ENCODE measurements around the gene ZBTB25. TPM values are rescaled to one million over a fixed set of nuclear protein-coding genes. Genes with fewer than 3 reads are reported as not detected.
A peak's percentile ranks its signal among the peaks of the same experiment; 100 is the strongest.

ZBTB25 gene
- total RNA-seq, 4 donors from 2014 or later: 4.8 to 10.2 (median 5.6) TPM

DNA sequence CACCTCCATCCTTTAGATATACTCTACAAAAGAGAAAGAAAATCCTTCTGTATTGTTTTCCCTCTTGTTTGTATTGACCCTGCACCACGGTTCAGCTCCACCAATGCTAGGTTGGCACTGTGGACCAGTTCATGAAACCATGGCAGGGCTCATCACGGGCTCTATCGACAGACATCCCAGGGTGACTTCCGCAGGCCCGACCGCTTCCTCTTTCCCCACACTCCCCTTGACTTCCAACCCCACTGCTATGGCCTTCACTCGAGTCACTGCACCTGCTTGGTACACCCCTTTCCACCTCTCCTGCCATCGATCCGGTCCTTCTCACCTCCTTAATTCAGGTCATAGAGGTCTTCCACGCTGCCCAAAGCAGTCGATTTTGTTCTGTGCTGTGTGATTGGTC is 59.5 kb downstream of the ZBTB25 start:
- Histone ChIP-seq H3K4me3 (no peak overlapping the region), H3K27ac (no peak overlapping the region), H3K4me1 (peaks cover 0 to 13% (median 4%) of the 10 kb centered on the region in 4 donors), H3K9me3 (no peaks in the 10 kb centered on the region), H3K27me3 (no peaks in the 10 kb centered on the region), H3K36me3 (peaks cover 0 to under 1% (median 0%) of the 10 kb centered on the region in 4 donors)
- WGBS, 2 donors (ENCODE audit: low coverage in 1 of 2): 81 to 91% methylated on average over 6 to 11 of the region's 11 CpGs
- no peak for DNase-seq
- in situ Hi-C loops (cut with MboI; ENCODE audit: low pct_ligation_motif_present in 1 of 4, low pct_unique_long_range_greater_than_20kb in 1 of 4, low sequenced_read_pairs in 3 of 4): loop anchor here in 1 of 4 donors (25.0 kb wide), 1 partner anchor 193 kb away; no protein-coding TSS in a partner anchor
- TF ChIP-seq POLR2AphosphoS5 (IDR thresholded peaks at IDR 0.05): no peak
- TF ChIP-seq POLR2A (IDR thresholded peaks at IDR 0.05): no peak
- no peak for TF ChIP-seq EP300 (IDR thresholded peaks at IDR 0.05; ENCODE audit: low read depth)
- TF ChIP-seq, protein P1, sequence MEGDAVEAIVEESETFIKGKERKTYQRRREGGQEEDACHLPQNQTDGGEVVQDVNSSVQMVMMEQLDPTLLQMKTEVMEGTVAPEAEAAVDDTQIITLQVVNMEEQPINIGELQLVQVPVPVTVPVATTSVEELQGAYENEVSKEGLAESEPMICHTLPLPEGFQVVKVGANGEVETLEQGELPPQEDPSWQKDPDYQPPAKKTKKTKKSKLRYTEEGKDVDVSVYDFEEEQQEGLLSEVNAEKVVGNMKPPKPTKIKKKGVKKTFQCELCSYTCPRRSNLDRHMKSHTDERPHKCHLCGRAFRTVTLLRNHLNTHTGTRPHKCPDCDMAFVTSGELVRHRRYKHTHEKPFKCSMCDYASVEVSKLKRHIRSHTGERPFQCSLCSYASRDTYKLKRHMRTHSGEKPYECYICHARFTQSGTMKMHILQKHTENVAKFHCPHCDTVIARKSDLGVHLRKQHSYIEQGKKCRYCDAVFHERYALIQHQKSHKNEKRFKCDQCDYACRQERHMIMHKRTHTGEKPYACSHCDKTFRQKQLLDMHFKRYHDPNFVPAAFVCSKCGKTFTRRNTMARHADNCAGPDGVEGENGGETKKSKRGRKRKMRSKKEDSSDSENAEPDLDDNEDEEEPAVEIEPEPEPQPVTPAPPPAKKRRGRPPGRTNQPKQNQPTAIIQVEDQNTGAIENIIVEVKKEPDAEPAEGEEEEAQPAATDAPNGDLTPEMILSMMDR (IDR thresholded peaks at IDR 0.05): no peak
- intact Hi-C loops (cut with DNase I; ENCODE audit: low total_unique reads): no loop called here

DNA sequence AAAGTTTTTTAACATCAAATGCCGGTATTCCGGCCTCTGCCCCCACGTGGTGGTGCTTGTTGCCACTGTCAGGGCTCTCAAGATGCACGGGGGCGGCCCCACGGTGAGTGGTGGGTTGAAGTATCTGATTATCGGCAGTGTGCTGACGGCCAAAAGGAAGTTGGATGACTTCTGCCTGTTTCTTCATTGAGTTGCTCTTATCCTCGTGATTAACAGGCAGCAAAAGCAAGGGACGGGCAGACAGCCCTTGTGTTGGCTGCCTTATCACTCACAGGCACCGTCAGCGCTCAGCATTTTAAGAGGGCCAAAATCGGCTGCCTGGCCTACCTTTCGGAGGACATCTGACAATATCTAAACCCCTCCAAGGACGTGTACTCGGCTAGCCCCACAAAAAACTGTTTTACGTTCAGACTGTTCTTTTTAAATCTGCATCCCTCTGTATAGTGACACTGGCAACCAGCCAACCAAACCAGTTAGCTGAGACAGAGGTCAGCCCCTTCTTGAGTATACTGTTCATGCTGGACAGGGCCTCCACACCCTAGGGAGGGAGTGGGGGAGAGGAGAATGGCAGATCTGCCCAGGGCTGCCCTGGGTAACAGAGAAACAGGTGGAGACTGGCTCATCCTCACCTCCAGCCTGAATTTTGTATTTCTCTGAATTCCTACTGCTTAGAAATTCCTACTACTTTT is 61.2 kb downstream of the ZBTB25 start:
- no peak for DNase-seq
- WGBS, 2 donors (ENCODE audit: low coverage in 1 of 2): 87 to 89% methylated on average over 11 to 17 of the region's 17 CpGs
- Histone ChIP-seq H3K27me3 (no peaks in the 10 kb centered on the region), H3K4me3 (no peak overlapping the region), H3K27ac (no peak overlapping the region), H3K4me1 (peaks cover 0 to 28% (median 4%) of the 10 kb centered on the region in 4 donors), H3K36me3 (no peaks in the 10 kb centered on the region), H3K9me3 (no peaks in the 10 kb centered on the region)
- TF ChIP-seq, protein P1 (IDR thresholded peaks at IDR 0.05): no peak
- TF ChIP-seq POLR2A (IDR thresholded peaks at IDR 0.05): no peak
- no peak for TF ChIP-seq POLR2AphosphoS5 (IDR thresholded peaks at IDR 0.05)
- no peak for TF ChIP-seq EP300 (IDR thresholded peaks at IDR 0.05; ENCODE audit: low read depth)
- in situ Hi-C loops (cut with MboI; ENCODE audit: low pct_ligation_motif_present in 1 of 4, low pct_unique_long_range_greater_than_20kb in 1 of 4, low sequenced_read_pairs in 3 of 4) (loop anchor here in 1 of 4 donors (25.0 kb wide), 1 partner anchor 195 kb away; no protein-coding TSS in a partner anchor), intact Hi-C loops (cut with DNase I; ENCODE audit: low total_unique reads) (no loop called here)

GRCh38 chr14:64440494-64440893 is 63.1 kb downstream of the ZBTB25 start:
- Histone ChIP-seq H3K27ac (no peak overlapping the region), H3K9me3 (no peaks in the 10 kb centered on the region), H3K27me3 (no peaks in the 10 kb centered on the region), H3K4me1 (peaks cover 0 to 21% (median 1%) of the 10 kb centered on the region in 4 donors), H3K4me3 (no peak overlapping the region), H3K36me3 (no peaks in the 10 kb centered on the region)
- in situ Hi-C loops (cut with MboI; ENCODE audit: low pct_ligation_motif_present in 1 of 4, low pct_unique_long_range_greater_than_20kb in 1 of 4, low sequenced_read_pairs in 3 of 4) (loop anchor here in 1 of 4 donors (25.0 kb wide), 1 partner anchor 197 kb away; no protein-coding TSS in a partner anchor), intact Hi-C loops (cut with DNase I; ENCODE audit: low total_unique reads) (no loop called here)
- no peak for TF ChIP-seq EP300 (IDR thresholded peaks at IDR 0.05; ENCODE audit: low read depth)
- TF ChIP-seq POLR2AphosphoS5 (IDR thresholded peaks at IDR 0.05): no peak
- TF ChIP-seq POLR2A (IDR thresholded peaks at IDR 0.05): no peak
- TF ChIP-seq, protein P1 (IDR thresholded peaks at IDR 0.05): no peak
- no peak for DNase-seq
- WGBS, 2 donors (ENCODE audit: low coverage in 1 of 2): 94 to 100% methylated on average over 1 to 3 of the region's 3 CpGs

GRCh38 chr14:64439141-64439540 is 64.5 kb downstream of the ZBTB25 start:
- no peaks in the 10 kb centered on the region for H3K9me3 ChIP-seq
- in situ Hi-C loops (cut with MboI; ENCODE audit: low pct_ligation_motif_present in 1 of 4, low pct_unique_long_range_greater_than_20kb in 1 of 4, low sequenced_read_pairs in 3 of 4): loop anchor here in 1 of 4 donors (25.0 kb wide), 1 partner anchor 198 kb away; no protein-coding TSS in a partner anchor
- peaks cover 0 to 15% (median 0%) of the 10 kb centered on the region in 4 donors for H3K4me1 ChIP-seq
- DNase-seq: no peak
- H3K27me3 ChIP-seq: no peaks in the 10 kb centered on the region
- intact Hi-C loops (cut with DNase I; ENCODE audit: low total_unique reads): no loop called here
- no peak for TF ChIP-seq EP300 (IDR thresholded peaks at IDR 0.05; ENCODE audit: low read depth)
- TF ChIP-seq POLR2A (IDR thresholded peaks at IDR 0.05): no peak
- TF ChIP-seq, protein P1 (IDR thresholded peaks at IDR 0.05): no peak
- TF ChIP-seq POLR2AphosphoS5 (IDR thresholded peaks at IDR 0.05): no peak
- no peaks in the 10 kb centered on the region for H3K36me3 ChIP-seq
- H3K27ac ChIP-seq: peak overlapping the region in 3 of 4 donors; percentile 57 to 66 (median 64)
- whole genome bisulfite sequencing, 2 donors (ENCODE audit: low coverage in 1 of 2): 86 to 97% methylated on average over 5 to 6 of the region's 6 CpGs
- H3K4me3 ChIP-seq: no peak overlapping the region

Data from transverse colon (tissue), 4 donors.